SU-DHL-6 (cell line): ENCODE measurements around the gene COL23A1.

Experiments used
- H2AFZ ChIP-seq: fragments of 200-600 bp; sonication (generic); 2 replicates; pipeline ENCODE4 v1.6.1; 2014; ENCODE audit warnings: low read depth, mild to moderate bottlenecking, moderate library complexity, mixed read lengths, antibody characterized with exemption, low read length; ENCODE audit not compliant: severe bottlenecking
- H3F3A ChIP-seq: fragments of 200-600 bp; shearing (Covaris generic); 2 replicates; pipeline ENCODE4 v1.6.0; 2016; ENCODE audit warnings: antibody characterized with exemption, mild to moderate bottlenecking; ENCODE audit not compliant: insufficient read depth
- H3K27ac ChIP-seq: fragments of 200-600 bp; sonication (generic); 2 replicates; pipeline ENCODE4 v1.5.1; 2016; ENCODE audit warnings: low read depth, mild to moderate bottlenecking, low read length, moderate library complexity, mixed read lengths
- H3K27me3 ChIP-seq: fragments of 200-600 bp; sonication (generic), shearing (Covaris generic); 2 replicates; pipeline ENCODE4 v1.6.0; 2014; ENCODE audit warnings: mild to moderate bottlenecking, low read length
- H3K36me3 ChIP-seq: fragments of 200-600 bp; sonication (generic); 2 replicates; pipeline ENCODE4 v1.6.1; 2014; ENCODE audit warnings: mild to moderate bottlenecking, low read length, mixed read lengths
- H3K4me2 ChIP-seq: fragments of 300-600, 200-600 bp; shearing (Covaris generic), sonication (generic); 2 replicates; pipeline ENCODE4 v1.6.0; 2014; ENCODE audit warnings: low read length, low read depth, mild to moderate bottlenecking; ENCODE audit not compliant: poor library complexity, severe bottlenecking
- H3K4me3 ChIP-seq: fragments of 200-600 bp; sonication (generic); 2 replicates; pipeline ENCODE4 v1.5.1; 2014; ENCODE audit warnings: antibody characterized with exemption, low read length, mild to moderate bottlenecking, mixed read lengths; ENCODE audit not compliant: insufficient read depth, poor library complexity, severe bottlenecking
- H3K79me2 ChIP-seq: fragments of 200-600 bp; sonication (generic); 2 replicates; pipeline ENCODE4 v1.6.1; 2014; ENCODE audit warnings: mild to moderate bottlenecking, low read length, moderate library complexity; ENCODE audit not compliant: insufficient read depth
- H3K9ac ChIP-seq: fragments of 200-600 bp; sonication (generic); 2 replicates; pipeline ENCODE4 v1.7.0; 2014; ENCODE audit warnings: mild to moderate bottlenecking, low read length
- H3K9me2 ChIP-seq: fragments of 200-600 bp; sonication (generic); replicated peaks from 2 replicates; pipeline ENCODE4 v1.6.1; 2014; ENCODE audit warnings: low read length; ENCODE audit not compliant: insufficient read depth
- H3K9me3 ChIP-seq: fragments of 200-600 bp; sonication (generic); 2 replicates; pipeline ENCODE4 v1.6.1; 2014; ENCODE audit warnings: low read length, mixed read lengths; ENCODE audit not compliant: insufficient read depth
- H4K20me1 ChIP-seq: fragments of 200-600 bp; sonication (generic); 2 replicates; pipeline ENCODE4 v1.6.1; 2014; ENCODE audit warnings: low read depth, mild to moderate bottlenecking, antibody characterized with exemption, low read length, moderate library complexity, mixed read lengths
- EZH2phosphoT487 ChIP-seq: fragments of 200-600 bp; sonication (generic), shearing (Covaris generic); conservative IDR thresholded peaks from 2 replicates; pipeline ENCODE4 v1.6.1; 2018; ENCODE audit warnings: mild to moderate bottlenecking, antibody characterized with exemption, low read length, moderate library complexity, mixed read lengths
- TF ChIP-seq, protein P1 (sequence below): fragments of 200-600 bp; sonication (generic); IDR thresholded peaks from one replicate; pipeline ENCODE4 v1.5.1; 2017; ENCODE audit warnings: antibody characterized with exemption, mild to moderate bottlenecking, low read length, moderate library complexity; ENCODE audit not compliant: insufficient read depth, poor library complexity, severe bottlenecking

The COL23A1 gene

DNA sequence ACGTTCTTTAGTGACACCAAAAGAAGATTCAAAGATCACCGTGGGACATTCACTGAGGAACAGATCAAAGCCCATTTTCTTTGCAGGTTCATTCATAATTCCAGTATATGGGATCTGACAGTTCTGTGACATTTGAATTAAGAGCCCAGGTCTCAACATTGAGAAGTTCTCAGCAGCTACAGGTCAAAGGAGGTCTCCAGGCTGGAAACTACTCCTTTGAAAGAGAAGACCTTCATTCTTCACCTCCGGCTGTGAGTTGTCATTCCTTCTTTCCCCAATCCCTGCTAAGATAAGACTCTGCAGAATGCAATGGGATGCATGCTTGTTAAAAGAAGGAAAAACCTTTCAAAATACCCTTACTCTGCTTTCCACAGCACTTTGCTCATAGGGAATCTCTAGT lies 79.0 kb downstream of the COL23A1 start:
- H3K9me2 ChIP-seq = no peaks in the 10 kb centered on the region
- no peak overlapping the region for H3K4me2 ChIP-seq
- no peaks in the 10 kb centered on the region for H3K36me3 ChIP-seq
- no peak overlapping the region for H2AFZ ChIP-seq
- no peaks in the 10 kb centered on the region for H3K9me3 ChIP-seq
- no peaks in the 10 kb centered on the region for H3K79me2 ChIP-seq
- H3K27me3 ChIP-seq = no peaks in the 10 kb centered on the region
- H3K4me3 ChIP-seq = no peak overlapping the region
- no peak overlapping the region for H3K9ac ChIP-seq
- H3K27ac ChIP-seq = no peak overlapping the region
- TF ChIP-seq, protein P1, sequence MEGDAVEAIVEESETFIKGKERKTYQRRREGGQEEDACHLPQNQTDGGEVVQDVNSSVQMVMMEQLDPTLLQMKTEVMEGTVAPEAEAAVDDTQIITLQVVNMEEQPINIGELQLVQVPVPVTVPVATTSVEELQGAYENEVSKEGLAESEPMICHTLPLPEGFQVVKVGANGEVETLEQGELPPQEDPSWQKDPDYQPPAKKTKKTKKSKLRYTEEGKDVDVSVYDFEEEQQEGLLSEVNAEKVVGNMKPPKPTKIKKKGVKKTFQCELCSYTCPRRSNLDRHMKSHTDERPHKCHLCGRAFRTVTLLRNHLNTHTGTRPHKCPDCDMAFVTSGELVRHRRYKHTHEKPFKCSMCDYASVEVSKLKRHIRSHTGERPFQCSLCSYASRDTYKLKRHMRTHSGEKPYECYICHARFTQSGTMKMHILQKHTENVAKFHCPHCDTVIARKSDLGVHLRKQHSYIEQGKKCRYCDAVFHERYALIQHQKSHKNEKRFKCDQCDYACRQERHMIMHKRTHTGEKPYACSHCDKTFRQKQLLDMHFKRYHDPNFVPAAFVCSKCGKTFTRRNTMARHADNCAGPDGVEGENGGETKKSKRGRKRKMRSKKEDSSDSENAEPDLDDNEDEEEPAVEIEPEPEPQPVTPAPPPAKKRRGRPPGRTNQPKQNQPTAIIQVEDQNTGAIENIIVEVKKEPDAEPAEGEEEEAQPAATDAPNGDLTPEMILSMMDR = no peak
- TF ChIP-seq EZH2phosphoT487 = no peak
- H3F3A ChIP-seq = no peaks in the 10 kb centered on the region
- no peaks in the 10 kb centered on the region for H4K20me1 ChIP-seq

DNA sequence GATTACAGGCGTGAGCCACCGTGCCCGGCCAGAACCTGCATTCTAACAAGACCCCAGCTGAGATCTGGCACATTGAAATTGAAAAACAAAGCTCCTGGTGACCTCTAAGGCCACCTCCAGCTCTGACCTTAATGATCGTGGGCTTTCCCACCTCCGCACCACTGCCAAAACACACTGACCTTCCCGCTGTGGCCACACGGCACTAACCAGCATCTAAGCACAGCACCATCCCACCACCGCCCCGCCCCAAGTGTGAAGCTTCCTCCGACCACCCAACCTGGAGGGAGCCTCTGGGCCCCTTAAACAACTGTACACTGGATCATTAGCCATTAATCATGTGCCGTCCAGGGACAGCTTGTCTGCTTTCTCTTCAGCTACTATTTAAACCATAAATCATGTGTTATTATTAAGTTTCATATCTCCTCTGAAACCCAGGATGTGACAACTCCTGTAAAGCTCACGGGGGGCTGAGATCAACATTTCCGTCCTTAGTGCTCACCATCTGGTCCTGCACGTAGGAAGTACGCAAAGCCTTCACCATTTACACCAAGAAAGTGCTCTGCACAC lies 80.6 kb downstream of the COL23A1 start:
- H3K79me2 ChIP-seq = no peaks in the 10 kb centered on the region
- no peak overlapping the region for H3K4me2 ChIP-seq
- no peaks in the 10 kb centered on the region for H3K27me3 ChIP-seq

DNA sequence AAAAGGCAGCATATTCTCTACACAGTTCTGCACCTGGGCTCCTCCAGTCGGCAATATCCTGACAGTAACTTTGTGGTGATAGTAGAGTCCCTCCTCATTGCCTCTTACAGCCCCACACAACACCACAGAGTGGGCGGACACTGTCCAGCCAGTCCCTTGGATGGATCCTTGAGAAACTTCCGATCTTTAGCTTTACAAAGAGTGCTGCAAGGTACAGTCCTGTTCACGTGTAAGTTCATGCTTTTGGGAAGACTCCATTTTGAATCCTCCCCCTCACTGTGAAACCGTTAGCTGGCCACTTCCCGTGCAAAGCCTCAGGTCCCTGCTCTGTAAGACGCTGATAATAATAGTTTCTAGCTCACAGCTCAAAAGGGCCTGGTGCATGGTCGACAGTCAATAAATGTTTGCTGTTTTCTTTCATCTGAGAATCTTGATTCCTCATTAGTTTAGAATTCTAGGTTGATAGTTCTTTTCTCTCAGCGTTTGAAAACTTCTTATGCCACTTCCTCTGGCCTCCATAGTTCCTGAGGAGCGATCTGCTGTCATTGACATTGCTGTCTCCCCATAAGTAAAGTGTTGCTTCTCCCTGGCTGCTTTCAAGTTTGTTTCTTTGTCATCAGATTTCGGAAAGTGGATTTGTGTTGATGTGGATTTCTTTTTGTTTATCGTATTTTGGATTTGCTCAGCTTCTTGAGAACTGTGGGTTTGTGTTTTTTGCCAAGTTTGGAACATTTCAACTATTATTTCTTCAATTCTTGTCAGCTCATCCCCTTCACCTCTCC lies 82.9 kb downstream of the COL23A1 start:
- Histone ChIP-seq H3K4me2 (no peak overlapping the region), H2AFZ (no peak overlapping the region), H3K9me3 (no peaks in the 10 kb centered on the region), H3K9me2 (no peaks in the 10 kb centered on the region), H3K27me3 (no peaks in the 10 kb centered on the region), H4K20me1 (no peaks in the 10 kb centered on the region), H3K4me3 (no peak overlapping the region), H3K36me3 (no peaks in the 10 kb centered on the region), H3K9ac (no peak overlapping the region), H3K27ac (no peak overlapping the region), H3K79me2 (no peaks in the 10 kb centered on the region), H3F3A (no peaks in the 10 kb centered on the region)
- no peak for TF ChIP-seq EZH2phosphoT487
- TF ChIP-seq, protein P1 = no peak

More for the DNA sequence above, 80.6 kb downstream of the COL23A1 start:
- Histone ChIP-seq H3K36me3 (no peaks in the 10 kb centered on the region), H2AFZ (no peak overlapping the region), H3F3A (no peaks in the 10 kb centered on the region), H3K9me3 (no peaks in the 10 kb centered on the region), H3K9me2 (no peaks in the 10 kb centered on the region), H3K4me3 (no peak overlapping the region), H3K27ac (no peak overlapping the region), H3K9ac (no peak overlapping the region), H4K20me1 (no peaks in the 10 kb centered on the region)
- TF ChIP-seq EZH2phosphoT487 = no peak
- TF ChIP-seq, protein P1 = no peak
